Cardiac muscle cell (in vitro differentiated cells and primary cell): Measurements from ENCODE around the gene OR6C68. TPM values are rescaled to one million over a fixed set of nuclear protein-coding genes. Genes with fewer than 3 reads are reported as not detected.
"Not testable (repeated sequence)": the region's sequence is repeated elsewhere in the genome, so short reads cannot be mapped to it uniquely, and the experiment has no call there.

ENCODE experiments used
- DNase-seq, 2 donors: peaks; one replicate each; pipeline versions ENCODE4 v3.0.0 to v3.0.0-alpha.2; 2010 to 2017; ENCODE audit warnings: low read depth in 1 of 2, low spot score in 1 of 2
- H3K27ac ChIP-seq: fragments of 200-600 bp; sonication (generic); 2 replicates; pipeline ENCODE4 v1.5.1; 2016
- H3K27me3 ChIP-seq: fragments of 200-600 bp; sonication (generic); 2 replicates; pipeline ENCODE4 v1.6.0; 2016; ENCODE audit warnings: control low read depth
- H3K36me3 ChIP-seq: fragments of 200-600 bp; sonication (generic); 2 replicates; pipeline ENCODE4 v1.5.1; 2016; ENCODE audit warnings: control low read depth
- H3K4me1 ChIP-seq: fragments of 200-600 bp; sonication (generic); 2 replicates; pipeline ENCODE4 v1.8.1; 2017; ENCODE audit warnings: low read depth, mild to moderate bottlenecking, mixed run types
- H3K4me3 ChIP-seq: fragments of 200-600 bp; sonication (generic); 2 replicates; pipeline ENCODE4 v1.5.1; 2016; ENCODE audit warnings: mild to moderate bottlenecking
- H3K9me3 ChIP-seq: fragments of 200-600 bp; sonication (generic); 2 replicates; pipeline ENCODE4 v1.5.1; 2017; ENCODE audit warnings: low read depth, mild to moderate bottlenecking, control low read depth
- CTCF ChIP-seq: IDR thresholded peaks from 2 replicates; pipeline ENCODE4 v1.5.1; 2012; ENCODE audit warnings: low read depth, mild to moderate bottlenecking, low read length
- polyA plus RNA-seq: library from polyadenylated mRNA; unstranded; fragments of >200 nt; fragmentation: Nextera tagmentation; extraction: Ambion mirVana; gene quantifications from 2 replicates; pipeline ENCODE4 v1.2.1, GENCODE V29; 2016
- total RNA-seq: library from RNA; depleted of rRNA; stranded (reverse); fragments of >200 nt; gene quantifications from 2 replicates; pipeline ENCODE4 v1.2.3, GENCODE V29; 2016

The OR6C68 gene
- total RNA-seq (not detected in 2 replicates), polyA plus RNA-seq (not detected in 2 replicates)

GRCh38 chr12:55492078-55492477 is at the start of gene OR6C68:
Gene OR6C68, plus strand, starts transcription at chr12:55492378. Its CDS starts 0 bp downstream, at chr12:55492378.
- H3K27ac ChIP-seq, result no peak within 1 kb of the TSS
- no peak for TF ChIP-seq CTCF
- no peaks in the 10 kb centered on the region for H3K36me3 ChIP-seq
- H3K27me3 ChIP-seq, result no peaks in the 10 kb centered on the region
- H3K4me3 ChIP-seq, result no peak within 1 kb of the TSS
- H3K9me3 ChIP-seq, result no peaks in the 10 kb centered on the region
- no peaks in the 10 kb centered on the region for H3K4me1 ChIP-seq
- no peak for DNase-seq

- H3K4me3 ChIP-seq, result no peak within 1 kb of the TSS
- no peak for DNase-seq
- no peaks in the 10 kb centered on the region for H3K9me3 ChIP-seq
- no peaks in the 10 kb centered on the region for H3K4me1 ChIP-seq
- H3K27me3 ChIP-seq, result no peaks in the 10 kb centered on the region
- H3K27ac ChIP-seq, result no peak within 1 kb of the TSS
- H3K36me3 ChIP-seq, result no peaks in the 10 kb centered on the region
- TF ChIP-seq CTCF, result no peak
Measured at GRCh38 chr12:55443776-55444175, 48.4 kb upstream of the OR6C68 start, which contains the start of gene OR6C2. Gene OR6C2, plus strand, starts transcription at chr12:55444076. Its CDS starts 8,138 bp downstream, at chr12:55452214.

- no peaks in the 10 kb centered on the region for H3K27me3 ChIP-seq
- H3K36me3 ChIP-seq, result no peaks in the 10 kb centered on the region
- no peak overlapping the region for H3K4me3 ChIP-seq
- H3K27ac ChIP-seq, result no peak overlapping the region
- TF ChIP-seq CTCF, result no peak
- H3K9me3 ChIP-seq, result no peaks in the 10 kb centered on the region
- no peaks in the 10 kb centered on the region for H3K4me1 ChIP-seq
- DNase-seq, result no peak
Measured at GRCh38 chr12:55445357-55445756, 46.8 kb upstream of the OR6C68 start.

GRCh38 chr12:55446326-55446725 is 45.9 kb upstream of the OR6C68 start:
- no peak overlapping the region for H3K27ac ChIP-seq
- no peaks in the 10 kb centered on the region for H3K27me3 ChIP-seq
- H3K9me3 ChIP-seq, result no peaks in the 10 kb centered on the region
- no peak for TF ChIP-seq CTCF
- DNase-seq, result peak in 1 of 2 donors; percentile 3
- H3K4me1 ChIP-seq, result no peaks in the 10 kb centered on the region
- no peak overlapping the region for H3K4me3 ChIP-seq
- H3K36me3 ChIP-seq, result no peaks in the 10 kb centered on the region

- no peak overlapping the region for H3K27ac ChIP-seq
- H3K27me3 ChIP-seq, result no peaks in the 10 kb centered on the region
- no peaks in the 10 kb centered on the region for H3K9me3 ChIP-seq
- DNase-seq, result no peak
- TF ChIP-seq CTCF, result no peak
- no peaks in the 10 kb centered on the region for H3K4me1 ChIP-seq
- H3K4me3 ChIP-seq, result no peak overlapping the region
- H3K36me3 ChIP-seq, result no peaks in the 10 kb centered on the region
Measured at GRCh38 chr12:55448825-55449224, 43.4 kb upstream of the OR6C68 start.

GRCh38 chr12:55464926-55465325 is 27.3 kb upstream of the OR6C68 start:
- not testable (repeated sequence) for H3K27ac ChIP-seq, H3K4me1 ChIP-seq, H3K36me3 ChIP-seq, H3K9me3 ChIP-seq, H3K4me3 ChIP-seq, H3K27me3 ChIP-seq, DNase-seq
